GM23338 (cell line): ENCODE results near the gene SEPTIN3. TPM values are rescaled to one million over a fixed set of nuclear protein-coding genes. Genes with fewer than 3 reads are reported as not detected.

Experiments used
- ATAC-seq: fragments of 200-7000 bp; cut with Tn5 transposase; 3 replicates; pipeline ENCODE4 v1.9.1; 2020
- DNase-seq: peaks from one replicate; pipeline ENCODE4 v3.0.0-alpha.2; 2015; ENCODE audit warnings: low spot score
- H2AFZ ChIP-seq: fragments of 200-600 bp; sonication (generic); 2 replicates; pipeline ENCODE4 v1.8.0; 2016; ENCODE audit warnings: antibody characterized with exemption, mild to moderate bottlenecking, moderate library complexity
- H3F3A ChIP-seq: fragments of 200-600 bp; sonication (generic); replicated peaks from 2 replicates; pipeline ENCODE4 v1.8.0; 2017; ENCODE audit warnings: antibody characterized with exemption, mixed run types, low read depth
- H3K27ac ChIP-seq: fragments of 200-600 bp; sonication (generic); 2 replicates; pipeline ENCODE4 v1.6.1; 2016; ENCODE audit warnings: low read depth
- H3K27me3 ChIP-seq: fragments of 200-600 bp; sonication (generic); 2 replicates; pipeline ENCODE4 v1.8.0; 2016; ENCODE audit warnings: mild to moderate bottlenecking, mixed run types, moderate library complexity; ENCODE audit not compliant: insufficient read depth
- H3K36me3 ChIP-seq: fragments of 200-600 bp; sonication (generic); 2 replicates; pipeline ENCODE4 v1.8.0; 2016; ENCODE audit warnings: mild to moderate bottlenecking; ENCODE audit not compliant: insufficient read depth
- H3K4me1 ChIP-seq: fragments of 200-600 bp; sonication (generic); 2 replicates; pipeline ENCODE4 v1.8.0; 2016; ENCODE audit warnings: mild to moderate bottlenecking, moderate library complexity; ENCODE audit not compliant: insufficient read depth
- H3K4me2 ChIP-seq: fragments of 200-600 bp; sonication (generic); 2 replicates; pipeline ENCODE4 v1.7.1; 2017; ENCODE audit warnings: mixed run types
- H3K4me3 ChIP-seq: fragments of 200-600 bp; sonication (generic); 2 replicates; pipeline ENCODE4 v1.6.1; 2016; ENCODE audit warnings: mixed run types
- H3K79me2 ChIP-seq: fragments of 200-600 bp; sonication (generic); replicated peaks from 2 replicates; pipeline ENCODE4 v1.8.0; 2017; ENCODE audit warnings: mild to moderate bottlenecking; ENCODE audit not compliant: insufficient read depth
- H3K9me2 ChIP-seq: fragments of 200-600 bp; sonication (generic); 2 replicates; pipeline ENCODE4 v1.8.0; 2017; ENCODE audit not compliant: insufficient read depth
- H4K20me1 ChIP-seq: fragments of 200-600 bp; sonication (generic); replicated peaks from 2 replicates; pipeline ENCODE4 v1.8.0; 2017; ENCODE audit warnings: mild to moderate bottlenecking; ENCODE audit not compliant: insufficient read depth
- H3K27ac Mint-ChIP-seq: 2 replicates; pipeline ENCODE4 v1.8.0; 2020; ENCODE audit warnings: inconsistent platforms, mild to moderate bottlenecking, moderate library complexity, mixed read lengths
- H3K27me3 Mint-ChIP-seq: 3 replicates; pipeline ENCODE4 v1.8.0; 2022; ENCODE audit warnings: low read depth, mild to moderate bottlenecking, moderate library complexity, mixed read lengths, inconsistent platforms; ENCODE audit not compliant: insufficient read depth, poor library complexity
- H3K36me3 Mint-ChIP-seq: 3 replicates; pipeline ENCODE4 v1.8.0; 2021; ENCODE audit warnings: low read depth, mild to moderate bottlenecking, inconsistent platforms, moderate library complexity, mixed read lengths
- H3K4me1 Mint-ChIP-seq: 3 replicates; pipeline ENCODE4 v1.8.0; 2020; ENCODE audit warnings: mild to moderate bottlenecking, inconsistent platforms, mixed read lengths
- H3K4me3 Mint-ChIP-seq: 3 replicates; pipeline ENCODE4 v1.8.0; 2021; ENCODE audit warnings: moderate library complexity, mild to moderate bottlenecking, inconsistent platforms, mixed read lengths
- H3K9me3 Mint-ChIP-seq: 3 replicates; pipeline ENCODE4 v1.8.0; 2020; ENCODE audit warnings: moderate library complexity, mild to moderate bottlenecking, inconsistent platforms, mixed read lengths
- CREB1 ChIP-seq: fragments of 250-450 bp; sonication (Bioruptor Pico); IDR thresholded peaks from 2 replicates; pipeline ENCODE4 v1.5.0; 2020; ENCODE audit warnings: low read depth, mild to moderate bottlenecking, moderate library complexity
- EZH2 ChIP-seq: fragments of 200-600 bp; sonication (generic); IDR thresholded peaks from one replicate; pipeline ENCODE4 v1.8.0; 2017; ENCODE audit warnings: antibody characterized with exemption, mild to moderate bottlenecking, low read depth; ENCODE audit not compliant: unreplicated experiment
- NANOG ChIP-seq: IDR thresholded peaks from 2 replicates; pipeline ENCODE4 v1.6.1; 2016; ENCODE audit warnings: antibody characterized with exemption, borderline replicate concordance
- POLR2AphosphoS5 ChIP-seq: IDR thresholded peaks from 2 replicates; pipeline ENCODE4 v1.6.1; 2016; ENCODE audit warnings: antibody characterized with exemption, low read depth
- ZNF114 ChIP-seq: fragments of 250-450 bp; sonication (Bioruptor Pico); IDR thresholded peaks from 2 replicates; pipeline ENCODE4 v1.5.0; 2020; ENCODE audit warnings: mild to moderate bottlenecking, moderate library complexity
- ZNF331 ChIP-seq: fragments of 250-450 bp; sonication (Bioruptor Pico); IDR thresholded peaks from 2 replicates; pipeline ENCODE4 v1.5.0; 2020; ENCODE audit warnings: low read depth, mild to moderate bottlenecking, moderate library complexity
- polyA plus RNA-seq: library from polyadenylated mRNA; unstranded; fragments of >200 nt; fragmentation: Nextera tagmentation; extraction: Ambion mirVana; gene quantifications from 2 replicates; pipeline ENCODE4 v1.2.1, GENCODE V29; 2016
- total RNA-seq: library from RNA; depleted of rRNA; stranded (reverse); fragments of >200 nt; shearing (Covaris generic); gene quantifications from 2 replicates; pipeline ENCODE4 v1.2.3, GENCODE V29; 2014
- TF ChIP-seq, protein P1 (sequence below): IDR thresholded peaks from 2 replicates; pipeline ENCODE4 v1.6.1; 2016; ENCODE audit warnings: antibody characterized with exemption
- TF ChIP-seq, protein P2 (sequence below), 2 experiments: fragments of 200-600 bp in 1 of 2; sonication (generic) in 1 of 2; conservative IDR thresholded peaks; 2 replicates each; pipeline versions ENCODE4 v1.5.1 to v1.6.1; 2016 to 2017; ENCODE audit warnings: antibody characterized with exemption in 2 of 2, low read depth in 2 of 2, mild to moderate bottlenecking in 2 of 2, moderate library complexity in 1 of 2
- TF ChIP-seq, protein P3 (sequence below): IDR thresholded peaks from one replicate; pipeline ENCODE4 v1.6.1; 2018; ENCODE audit warnings: antibody characterized with exemption; ENCODE audit not compliant: unreplicated experiment

Gene SEPTIN3
- total and polyA plus RNA-seq, 2 experiments from 2014 or later: 16.4 to 28.4 TPM

DNA sequence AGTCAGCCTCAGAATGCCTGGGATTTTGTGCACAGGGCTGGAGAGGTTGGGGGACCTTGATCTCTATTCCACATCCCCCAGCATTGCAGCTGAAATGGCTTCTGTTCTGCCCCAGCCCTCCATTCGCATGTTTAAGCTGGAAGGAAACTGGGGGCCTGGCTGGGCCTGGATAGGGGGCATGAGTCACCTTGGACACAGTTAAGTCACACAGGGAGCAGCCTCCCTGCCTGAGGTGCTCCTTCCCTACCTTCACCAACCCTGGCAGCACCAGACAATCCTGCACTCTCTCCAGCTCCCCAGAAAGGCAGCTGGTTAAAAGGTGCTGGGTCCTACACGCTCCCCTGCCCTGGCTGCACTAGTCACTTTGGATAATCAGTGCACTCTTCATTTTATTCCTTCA is 16.5 kb upstream of the SEPTIN3 start:
- no peak overlapping the region for H3K4me3 Mint-ChIP-seq

More for the DNA sequence above, 16.5 kb upstream of the SEPTIN3 start:
- Mint-ChIP-seq H3K27me3 (peaks cover 15% of the 10 kb centered on the region), H3K27ac (no peak overlapping the region), H3K4me1 (peaks cover 17% of the 10 kb centered on the region), H3K36me3 (peaks cover 2% of the 10 kb centered on the region; the same call in 2 of the 3 replicates), H3K9me3 (peaks cover 3% of the 10 kb centered on the region; the same call in 2 of the 3 replicates)
- DNase-seq (no peak), ATAC-seq (no peak)
- Histone ChIP-seq H3K27me3 (no peaks in the 10 kb centered on the region), H3K79me2 (no peaks in the 10 kb centered on the region), H3K4me2 (no peak overlapping the region), H2AFZ (no peak overlapping the region), H3K4me3 (no peak overlapping the region), H3F3A (0 out of 2 replicates have a peak, but pooled peaks cover 6% of the 10 kb centered on the region), H3K9me2 (no peaks in the 10 kb centered on the region), H3K27ac (no peak overlapping the region), H3K4me1 (peaks cover 9% of the 10 kb centered on the region), H4K20me1 (no peaks in the 10 kb centered on the region; the same call in 1 of the 2 replicates), H3K36me3 (no peaks in the 10 kb centered on the region)
- TF ChIP-seq, protein P1, sequence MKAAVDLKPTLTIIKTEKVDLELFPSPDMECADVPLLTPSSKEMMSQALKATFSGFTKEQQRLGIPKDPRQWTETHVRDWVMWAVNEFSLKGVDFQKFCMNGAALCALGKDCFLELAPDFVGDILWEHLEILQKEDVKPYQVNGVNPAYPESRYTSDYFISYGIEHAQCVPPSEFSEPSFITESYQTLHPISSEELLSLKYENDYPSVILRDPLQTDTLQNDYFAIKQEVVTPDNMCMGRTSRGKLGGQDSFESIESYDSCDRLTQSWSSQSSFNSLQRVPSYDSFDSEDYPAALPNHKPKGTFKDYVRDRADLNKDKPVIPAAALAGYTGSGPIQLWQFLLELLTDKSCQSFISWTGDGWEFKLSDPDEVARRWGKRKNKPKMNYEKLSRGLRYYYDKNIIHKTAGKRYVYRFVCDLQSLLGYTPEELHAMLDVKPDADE: no peak
- TF ChIP-seq, protein P2, sequence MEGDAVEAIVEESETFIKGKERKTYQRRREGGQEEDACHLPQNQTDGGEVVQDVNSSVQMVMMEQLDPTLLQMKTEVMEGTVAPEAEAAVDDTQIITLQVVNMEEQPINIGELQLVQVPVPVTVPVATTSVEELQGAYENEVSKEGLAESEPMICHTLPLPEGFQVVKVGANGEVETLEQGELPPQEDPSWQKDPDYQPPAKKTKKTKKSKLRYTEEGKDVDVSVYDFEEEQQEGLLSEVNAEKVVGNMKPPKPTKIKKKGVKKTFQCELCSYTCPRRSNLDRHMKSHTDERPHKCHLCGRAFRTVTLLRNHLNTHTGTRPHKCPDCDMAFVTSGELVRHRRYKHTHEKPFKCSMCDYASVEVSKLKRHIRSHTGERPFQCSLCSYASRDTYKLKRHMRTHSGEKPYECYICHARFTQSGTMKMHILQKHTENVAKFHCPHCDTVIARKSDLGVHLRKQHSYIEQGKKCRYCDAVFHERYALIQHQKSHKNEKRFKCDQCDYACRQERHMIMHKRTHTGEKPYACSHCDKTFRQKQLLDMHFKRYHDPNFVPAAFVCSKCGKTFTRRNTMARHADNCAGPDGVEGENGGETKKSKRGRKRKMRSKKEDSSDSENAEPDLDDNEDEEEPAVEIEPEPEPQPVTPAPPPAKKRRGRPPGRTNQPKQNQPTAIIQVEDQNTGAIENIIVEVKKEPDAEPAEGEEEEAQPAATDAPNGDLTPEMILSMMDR (conservative IDR thresholded peaks at IDR 0.05; ENCODE audit: low read depth in 2 of 2): no peak
- TF ChIP-seq POLR2AphosphoS5 (no peak), ZNF331 (CRISPR knock-in tag) (no peak), EZH2 (no peak), NANOG (no peak), ZNF114 (CRISPR knock-in tag) (no peak), CREB1 (CRISPR knock-in tag) (no peak)
- TF ChIP-seq, protein P3, sequence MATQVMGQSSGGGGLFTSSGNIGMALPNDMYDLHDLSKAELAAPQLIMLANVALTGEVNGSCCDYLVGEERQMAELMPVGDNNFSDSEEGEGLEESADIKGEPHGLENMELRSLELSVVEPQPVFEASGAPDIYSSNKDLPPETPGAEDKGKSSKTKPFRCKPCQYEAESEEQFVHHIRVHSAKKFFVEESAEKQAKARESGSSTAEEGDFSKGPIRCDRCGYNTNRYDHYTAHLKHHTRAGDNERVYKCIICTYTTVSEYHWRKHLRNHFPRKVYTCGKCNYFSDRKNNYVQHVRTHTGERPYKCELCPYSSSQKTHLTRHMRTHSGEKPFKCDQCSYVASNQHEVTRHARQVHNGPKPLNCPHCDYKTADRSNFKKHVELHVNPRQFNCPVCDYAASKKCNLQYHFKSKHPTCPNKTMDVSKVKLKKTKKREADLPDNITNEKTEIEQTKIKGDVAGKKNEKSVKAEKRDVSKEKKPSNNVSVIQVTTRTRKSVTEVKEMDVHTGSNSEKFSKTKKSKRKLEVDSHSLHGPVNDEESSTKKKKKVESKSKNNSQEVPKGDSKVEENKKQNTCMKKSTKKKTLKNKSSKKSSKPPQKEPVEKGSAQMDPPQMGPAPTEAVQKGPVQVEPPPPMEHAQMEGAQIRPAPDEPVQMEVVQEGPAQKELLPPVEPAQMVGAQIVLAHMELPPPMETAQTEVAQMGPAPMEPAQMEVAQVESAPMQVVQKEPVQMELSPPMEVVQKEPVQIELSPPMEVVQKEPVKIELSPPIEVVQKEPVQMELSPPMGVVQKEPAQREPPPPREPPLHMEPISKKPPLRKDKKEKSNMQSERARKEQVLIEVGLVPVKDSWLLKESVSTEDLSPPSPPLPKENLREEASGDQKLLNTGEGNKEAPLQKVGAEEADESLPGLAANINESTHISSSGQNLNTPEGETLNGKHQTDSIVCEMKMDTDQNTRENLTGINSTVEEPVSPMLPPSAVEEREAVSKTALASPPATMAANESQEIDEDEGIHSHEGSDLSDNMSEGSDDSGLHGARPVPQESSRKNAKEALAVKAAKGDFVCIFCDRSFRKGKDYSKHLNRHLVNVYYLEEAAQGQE: no peak
